HepG2 (cell line): ENCODE data around the gene TBC1D4. TPM values are rescaled to one million over a fixed set of nuclear protein-coding genes. Genes with fewer than 3 reads are reported as not detected.

ENCODE experiments used
- ATAC-seq: fragments of 200-7000 bp; cut with Tn5 transposase; 3 replicates; pipeline ENCODE4 v1.9.1; 2020; ENCODE audit warnings: mild to moderate bottlenecking, moderate library complexity
- BruUV-seq: library from RNA; stranded (reverse); fragments of 400-500 nt; replicated peaks from 2 replicates; lab custom pipeline; 2021; lab: Mats Ljungman, UMichigan
- CTCF ChIA-PET: fragments of 300-600 bp; formaldehyde crosslinking; extraction: SDS; loops from one replicate; lab custom pipeline; 2021; ENCODE audit warnings: low total read pairs, inconsistent platforms, low intra/inter-chr PET ratio; lab: Yijun Ruan, JAX
- POLR2A ChIA-PET: fragments of 350-600 bp; sonication (Branson Sonifier 250); formaldehyde crosslinking; loops from one replicate; lab custom pipeline; 2020; ENCODE audit warnings: antibody characterized with exemption, inconsistent platforms; lab: Yijun Ruan, JAX
- DNase-seq: peaks from one replicate; pipeline ENCODE4 v3.0.0-alpha.2; 2015; ENCODE audit warnings: low spot score
- FAIRE-seq: peaks from 3 replicates; lab custom pipeline; 2011; peaks lifted over from hg19 to GRCh38; lab: Jason Lieb, UNC
- H2AFZ ChIP-seq: one replicate; pipeline ENCODE4 v1.6.1; 2011; ENCODE audit warnings: low read length, inconsistent platforms
- H3K27ac ChIP-seq: fragments of 300-600 bp; 3 replicates; pipeline ENCODE4 v1.8.0; 2011; ENCODE audit warnings: mixed run types, mild to moderate bottlenecking, mixed read lengths, low read length, inconsistent platforms; ENCODE audit not compliant: insufficient read depth; ENCODE audit errors: extremely low read length
- H3K27me3 ChIP-seq, 2 experiments: fragments of 200-600 bp in 1 of 2; 2 replicates in 1 of 2; 3 replicates in 1 of 2; pipeline versions ENCODE4 v1.6.0 to v1.8.0; 2011; ENCODE audit warnings: low read length in 2 of 2, mild to moderate bottlenecking in 2 of 2, moderate library complexity in 2 of 2, inconsistent platforms in 1 of 2; ENCODE audit not compliant: insufficient read depth in 2 of 2, control insufficient read depth in 1 of 2
- H3K36me3 ChIP-seq, 2 experiments: fragments of 200-600 bp in 1 of 2; replicated peaks in 1 of 2; 2 replicates in 1 of 2; 3 replicates in 1 of 2; pipeline versions ENCODE4 v1.5.1 to v1.8.0; 2011; ENCODE audit warnings: low read length in 2 of 2, inconsistent platforms in 1 of 2; ENCODE audit not compliant: insufficient read depth in 2 of 2, control insufficient read depth in 1 of 2
- H3K4me1 ChIP-seq: 2 replicates; pipeline ENCODE4 v1.5.1; 2012; ENCODE audit warnings: low read length, inconsistent platforms; ENCODE audit not compliant: insufficient read depth
- H3K4me2 ChIP-seq: 2 replicates; pipeline ENCODE4 v1.6.0; 2011; ENCODE audit warnings: low read depth, low read length, inconsistent platforms
- H3K4me3 ChIP-seq, 3 experiments: fragments of 200-600 bp in 1 of 3; sonication (generic), shearing (Covaris generic) in 1 of 3; replicated peaks in 1 of 3; 2 replicates each; pipeline ENCODE4 v1.5.1; 2011 to 2016; ENCODE audit warnings: low read length in 3 of 3, inconsistent platforms in 2 of 3, low read depth in 2 of 3, mild to moderate bottlenecking in 2 of 3, control low read depth in 1 of 3, mixed read lengths in 1 of 3; ENCODE audit not compliant: insufficient read depth in 1 of 3
- H3K79me2 ChIP-seq: one replicate; pipeline ENCODE4 v1.6.1; 2011; ENCODE audit warnings: low read length, inconsistent platforms; ENCODE audit not compliant: insufficient read depth
- H3K9ac ChIP-seq: 2 replicates; pipeline ENCODE4 v1.6.0; 2011; ENCODE audit warnings: mild to moderate bottlenecking, low read depth, low read length, inconsistent platforms; ENCODE audit not compliant: insufficient read depth
- H3K9me3 ChIP-seq: 2 replicates; pipeline ENCODE4 v1.5.1; 2012; ENCODE audit warnings: mild to moderate bottlenecking, low read length
- H4K20me1 ChIP-seq: 2 replicates; pipeline ENCODE4 v1.6.0; 2011; ENCODE audit warnings: inconsistent platforms, mild to moderate bottlenecking, low read length, moderate library complexity; ENCODE audit not compliant: insufficient read depth
- DPF2 ChIP-seq: sonication (generic); formaldehyde crosslinking; IDR thresholded peaks from 2 replicates; pipeline ENCODE4 v1.4.0; 2020; ENCODE audit warnings: mild to moderate bottlenecking, low read depth, missing genetic modification reagents, borderline replicate concordance
- FOXK1 ChIP-seq: sonication (generic); formaldehyde crosslinking; IDR thresholded peaks from 2 replicates; pipeline ENCODE4 v1.4.0; 2020; ENCODE audit warnings: low read depth, missing genetic modification reagents, borderline replicate concordance
- NR2F2 ChIP-seq: IDR thresholded peaks from 2 replicates; pipeline ENCODE4 v1.6.1; 2012; ENCODE audit warnings: low read depth, inconsistent platforms, borderline replicate concordance
- RFX3 ChIP-seq: IDR thresholded peaks from 2 replicates; pipeline ENCODE4 v1.6.1; 2016; ENCODE audit warnings: missing biosample characterization, missing genetic modification reagents
- RFX5 ChIP-seq: IDR thresholded peaks from 2 replicates; pipeline ENCODE4 v1.6.1; 2011; ENCODE audit warnings: low read depth, low read length, improper control_type of control experiment
- ZKSCAN1 ChIP-seq: fragments of 150-350 bp; IDR thresholded peaks from 2 replicates; pipeline ENCODE4 v1.6.1; 2014; ENCODE audit warnings: low read length
- ZNF17 ChIP-seq: sonication (generic); formaldehyde crosslinking; IDR thresholded peaks from 2 replicates; pipeline ENCODE4 v1.5.0; 2020; ENCODE audit warnings: mild to moderate bottlenecking, missing genetic modification reagents
- WGBS: methylation state at CpG from one replicate; pipeline ENCODE4 v1.1.6; 2017; ENCODE audit warnings: low lambda C conversion rate; 5-methylcytosine and 5-hydroxymethylcytosine counted together
- in situ Hi-C: cut with HindIII; loops from 2 replicates; pipeline ENCODE4 v1.10.0; 2017; ENCODE audit warnings: low pct_unique_long_range_greater_than_20kb; ENCODE audit not compliant: extremely low pct_ligation_motif_present
- intact Hi-C: fragments of 100-400 bp; cut with micrococcal nuclease; formaldehyde crosslinking; loops from one replicate; pipeline ENCODE4 v1.10.0; 2022; ENCODE audit not compliant: unreplicated experiment
- polyA plus RNA-seq, 8 experiments: library from polyadenylated mRNA; depleted of rRNA in 3 of 8; stranded (reverse) in 7 of 8; unstranded in 1 of 8; fragments of >200 nt; fragmentation: Illumina TruSeq in 4 of 8; extraction: Trizol in 4 of 8; gene quantifications; 2 replicates each; pipeline versions ENCODE4 v1.2.1 to v1.2.3, GENCODE V29; 2011 to 2016; ENCODE audit warnings: low read depth in 4 of 8, missing spikeins in 1 of 8, mixed read lengths in 1 of 8; ENCODE audit not compliant: insufficient read depth in 1 of 8
- total RNA-seq, 5 experiments: library from RNA; depleted of rRNA; stranded (reverse); fragments of >200 nt; fragmentation: Illumina TruSeq; extraction: Trizol; gene quantifications; 2 replicates each; pipeline ENCODE4 v1.2.3, GENCODE V29; 2016; ENCODE audit warnings: low read depth in 1 of 5
- TF ChIP-seq, protein P1 (sequence below): sonication (generic); formaldehyde crosslinking; IDR thresholded peaks from 2 replicates; pipeline ENCODE4 v1.8.0; 2022; ENCODE audit warnings: missing genetic modification reagents, mild to moderate bottlenecking, borderline replicate concordance
- TF ChIP-seq, protein P2 (sequence below): sonication (generic); formaldehyde crosslinking; IDR thresholded peaks from 2 replicates; pipeline ENCODE4 v1.4.0; 2020; ENCODE audit warnings: missing genetic modification reagents
- TF ChIP-seq, protein P3 (sequence below): sonication (generic); formaldehyde crosslinking; IDR thresholded peaks from 2 replicates; pipeline ENCODE4 v1.4.0; 2020; ENCODE audit warnings: missing genetic modification reagents

Gene TBC1D4
- total and polyA plus RNA-seq, 2 of the 13 experiments (the other 11 are each of a cell fraction or from before 2014, with no cell fraction given): 35.9 to 64.4 TPM

DNA sequence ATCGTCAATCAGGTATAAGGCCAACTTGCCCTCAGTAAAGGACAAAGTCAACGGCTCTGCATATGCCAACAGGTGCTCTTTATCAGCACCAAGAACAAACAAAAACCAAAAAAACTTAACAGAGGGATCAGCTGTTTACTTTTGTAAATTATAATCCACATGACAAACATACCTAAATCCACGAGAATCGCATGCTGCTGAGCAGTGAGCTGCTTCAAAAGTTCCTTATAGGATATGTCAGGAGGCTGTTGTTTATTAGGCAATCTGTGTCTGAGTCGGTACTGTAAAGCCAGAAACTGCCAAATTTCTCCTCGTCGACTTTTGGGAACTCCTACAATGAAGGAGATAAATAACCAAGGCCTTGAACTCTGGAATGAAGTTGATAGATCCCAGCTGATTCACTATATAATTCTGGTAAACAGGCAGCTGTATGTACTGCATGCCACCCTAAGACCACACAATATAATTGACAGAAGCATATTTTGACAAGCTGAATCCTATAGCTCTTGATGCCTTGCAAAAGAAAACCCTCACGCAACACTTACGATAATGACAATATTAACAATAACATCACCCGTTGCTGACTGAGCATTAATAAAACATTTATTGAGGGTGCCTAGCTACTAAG, 179.8 kb downstream of the TBC1D4 start (continued):
- peak; percentile 17; the same call in 1 of the 2 replicates for TF ChIP-seq FOXK1 (CRISPR knock-in tag)
- no peak for TF ChIP-seq NR2F2
- TF ChIP-seq RFX5: no peak
- TF ChIP-seq, protein P1, sequence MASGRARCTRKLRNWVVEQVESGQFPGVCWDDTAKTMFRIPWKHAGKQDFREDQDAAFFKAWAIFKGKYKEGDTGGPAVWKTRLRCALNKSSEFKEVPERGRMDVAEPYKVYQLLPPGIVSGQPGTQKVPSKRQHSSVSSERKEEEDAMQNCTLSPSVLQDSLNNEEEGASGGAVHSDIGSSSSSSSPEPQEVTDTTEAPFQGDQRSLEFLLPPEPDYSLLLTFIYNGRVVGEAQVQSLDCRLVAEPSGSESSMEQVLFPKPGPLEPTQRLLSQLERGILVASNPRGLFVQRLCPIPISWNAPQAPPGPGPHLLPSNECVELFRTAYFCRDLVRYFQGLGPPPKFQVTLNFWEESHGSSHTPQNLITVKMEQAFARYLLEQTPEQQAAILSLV: no peak
- TF ChIP-seq DPF2 (CRISPR knock-in tag): peak; percentile 49; the same call in 1 of the 2 replicates
- TF ChIP-seq, all 625 proteins: peak for 61

DNA sequence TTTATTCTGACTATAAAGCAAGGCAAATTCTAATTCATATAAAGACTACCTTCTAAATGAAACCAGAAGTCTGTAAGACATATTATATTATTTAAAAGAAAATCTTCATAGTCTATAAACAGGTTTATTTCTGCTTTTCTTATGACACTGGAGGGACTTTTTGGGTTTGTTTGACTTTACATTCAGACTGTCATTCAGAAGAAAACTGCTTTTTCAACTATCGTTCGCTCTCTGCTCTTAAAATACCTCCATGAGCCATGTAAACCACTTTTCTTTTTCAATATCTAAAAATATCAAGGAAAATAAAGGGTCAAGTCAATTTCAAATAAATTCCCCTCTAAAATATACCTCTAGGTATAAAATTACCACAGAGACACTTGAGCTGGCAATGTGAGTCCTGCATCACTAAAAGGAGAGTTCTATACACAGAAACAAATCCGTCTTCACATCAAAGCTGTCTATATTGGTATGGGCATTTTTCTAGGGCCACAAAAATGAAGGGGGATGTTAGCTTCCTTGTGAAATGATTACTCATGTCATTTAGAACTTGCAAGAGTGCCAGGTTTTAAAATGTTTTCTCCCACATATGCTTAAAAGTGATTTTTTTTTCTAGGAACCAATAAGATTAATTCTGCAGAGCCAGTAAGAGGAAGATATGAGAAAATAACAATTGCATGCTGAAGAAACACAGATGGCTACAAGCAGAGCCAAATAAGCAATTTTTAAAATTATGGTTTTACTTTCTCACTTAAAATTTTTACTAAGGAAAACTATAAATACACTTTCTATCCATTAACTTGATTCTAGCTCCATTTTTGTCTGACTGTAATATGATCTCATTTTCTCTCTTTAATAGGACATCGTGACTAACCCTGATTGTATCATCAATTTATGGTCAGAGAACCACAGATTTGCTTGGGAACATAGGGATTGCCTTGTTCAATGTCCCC, 181.8 kb downstream of the TBC1D4 start:
- Histone ChIP-seq H2AFZ (no peak overlapping the region), H3K4me1 (peaks cover 26% of the 10 kb centered on the region), H3K27me3 (no peaks in the 10 kb centered on the region), H4K20me1 (no peaks in the 10 kb centered on the region; the same call in 1 of the 2 replicates), H3K4me3 (no peak overlapping the region), H3K36me3 (peaks cover 12 to 36% of the 10 kb centered on the region in 2 experiments), H3K9ac (no peak overlapping the region), H3K4me2 (no peak overlapping the region), H3K9me3 (no peaks in the 10 kb centered on the region), H3K27ac (no peak overlapping the region)
- 98% methylated on average over 4 of the region's 4 CpGs for WGBS
- no peak for FAIRE-seq
- in situ Hi-C loops: no loop called here
- POLR2A ChIA-PET: no interaction called here
- BruUV-seq: no TSS peak
- TF ChIP-seq ZKSCAN1 (no peak), RFX3 (CRISPR knock-in tag) (no peak), ZNF17 (CRISPR knock-in tag) (no peak)
- TF ChIP-seq, protein P2, sequence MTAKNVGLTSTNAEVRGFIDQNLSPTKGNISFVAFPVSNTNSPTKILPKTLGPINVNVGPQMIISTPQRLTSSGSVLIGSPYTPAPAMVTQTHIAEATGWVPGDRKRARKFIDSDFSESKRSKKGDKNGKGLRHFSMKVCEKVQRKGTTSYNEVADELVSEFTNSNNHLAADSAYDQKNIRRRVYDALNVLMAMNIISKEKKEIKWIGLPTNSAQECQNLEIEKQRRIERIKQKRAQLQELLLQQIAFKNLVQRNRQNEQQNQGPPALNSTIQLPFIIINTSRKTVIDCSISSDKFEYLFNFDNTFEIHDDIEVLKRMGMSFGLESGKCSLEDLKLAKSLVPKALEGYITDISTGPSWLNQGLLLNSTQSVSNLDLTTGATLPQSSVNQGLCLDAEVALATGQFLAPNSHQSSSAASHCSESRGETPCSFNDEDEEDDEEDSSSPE: no peak
- TF ChIP-seq, protein P3, sequence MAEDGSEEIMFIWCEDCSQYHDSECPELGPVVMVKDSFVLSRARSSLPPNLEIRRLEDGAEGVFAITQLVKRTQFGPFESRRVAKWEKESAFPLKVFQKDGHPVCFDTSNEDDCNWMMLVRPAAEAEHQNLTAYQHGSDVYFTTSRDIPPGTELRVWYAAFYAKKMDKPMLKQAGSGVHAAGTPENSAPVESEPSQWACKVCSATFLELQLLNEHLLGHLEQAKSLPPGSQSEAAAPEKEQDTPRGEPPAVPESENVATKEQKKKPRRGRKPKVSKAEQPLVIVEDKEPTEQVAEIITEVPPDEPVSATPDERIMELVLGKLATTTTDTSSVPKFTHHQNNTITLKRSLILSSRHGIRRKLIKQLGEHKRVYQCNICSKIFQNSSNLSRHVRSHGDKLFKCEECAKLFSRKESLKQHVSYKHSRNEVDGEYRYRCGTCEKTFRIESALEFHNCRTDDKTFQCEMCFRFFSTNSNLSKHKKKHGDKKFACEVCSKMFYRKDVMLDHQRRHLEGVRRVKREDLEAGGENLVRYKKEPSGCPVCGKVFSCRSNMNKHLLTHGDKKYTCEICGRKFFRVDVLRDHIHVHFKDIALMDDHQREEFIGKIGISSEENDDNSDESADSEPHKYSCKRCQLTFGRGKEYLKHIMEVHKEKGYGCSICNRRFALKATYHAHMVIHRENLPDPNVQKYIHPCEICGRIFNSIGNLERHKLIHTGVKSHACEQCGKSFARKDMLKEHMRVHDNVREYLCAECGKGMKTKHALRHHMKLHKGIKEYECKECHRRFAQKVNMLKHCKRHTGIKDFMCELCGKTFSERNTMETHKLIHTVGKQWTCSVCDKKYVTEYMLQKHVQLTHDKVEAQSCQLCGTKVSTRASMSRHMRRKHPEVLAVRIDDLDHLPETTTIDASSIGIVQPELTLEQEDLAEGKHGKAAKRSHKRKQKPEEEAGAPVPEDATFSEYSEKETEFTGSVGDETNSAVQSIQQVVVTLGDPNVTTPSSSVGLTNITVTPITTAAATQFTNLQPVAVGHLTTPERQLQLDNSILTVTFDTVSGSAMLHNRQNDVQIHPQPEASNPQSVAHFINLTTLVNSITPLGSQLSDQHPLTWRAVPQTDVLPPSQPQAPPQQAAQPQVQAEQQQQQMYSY (CRISPR knock-in tag): no peak
- TF ChIP-seq, all 625 proteins: peak for 0
- no peak for DNase-seq
- CTCF ChIA-PET: no interaction called here
- intact Hi-C loops: loop anchor here (5.0 kb wide), 1 partner anchor 247 kb away; the partner anchor contains the start of gene UCHL3
- no peaks in the 10 kb centered on the region for H3K79me2 ChIP-seq
- no peak for ATAC-seq
